Esophagus squamous epithelium (tissue), 5 donors: ENCODE data around the gene SACS. TPM values are rescaled to one million over a fixed set of nuclear protein-coding genes. Genes with fewer than 3 reads are reported as not detected.
A peak's percentile ranks its signal among the peaks of the same experiment; 100 is the strongest.

Experiments
- DNase-seq: peaks from one replicate; lab custom pipeline; 2025; lab: John Stamatoyannopoulos, UW
- H3K27ac ChIP-seq, 4 donors: fragments of 200-600 bp; sonication (generic); one replicate each; pipeline ENCODE4 v1.5.1; 2016 to 2019; ENCODE audit warnings: mild to moderate bottlenecking in 1 of 4
- H3K27me3 ChIP-seq, 4 donors: fragments of 200-600 bp; sonication (generic); 1 replicate in 3 of 4; 2 replicates in 1 of 4; pipeline versions ENCODE4 v1.5.1 to v1.6.0; 2017 to 2021; ENCODE audit warnings: antibody characterized with exemption in 1 of 4
- H3K36me3 ChIP-seq, 3 donors: fragments of 200-600 bp; sonication (generic); one replicate each; pipeline ENCODE4 v1.5.1; 2016 to 2019
- H3K4me1 ChIP-seq, 3 donors: fragments of 200-600 bp; sonication (generic); one replicate each; pipeline ENCODE4 v1.5.1; 2017 to 2019
- H3K4me3 ChIP-seq, 4 donors: fragments of 200-600 bp; sonication (generic); 1 replicate in 3 of 4; 2 replicates in 1 of 4; pipeline ENCODE4 v1.5.1; 2016 to 2019; ENCODE audit warnings: mild to moderate bottlenecking in 2 of 4, moderate library complexity in 1 of 4
- H3K9me3 ChIP-seq, 3 donors: fragments of 200-600 bp; sonication (generic); one replicate each; pipeline ENCODE4 v1.5.1; 2016 to 2019
- CTCF ChIP-seq, 6 experiments: fragments of 450-650 bp in 4 of 6; fragments of 200-600 bp in 2 of 6; sonication (generic) in 2 of 6; IDR thresholded peaks; one replicate each; pipeline ENCODE4 v1.5.1; 2016 to 2019; ENCODE audit warnings: antibody characterized with exemption in 6 of 6, mild to moderate bottlenecking in 4 of 6, moderate library complexity in 4 of 6
- POLR2A ChIP-seq, 4 donors: fragments of 450-650 bp; IDR thresholded peaks; one replicate each; pipeline ENCODE4 v1.6.1; 2017; ENCODE audit warnings: antibody characterized with exemption in 4 of 4, mild to moderate bottlenecking in 4 of 4, moderate library complexity in 3 of 4
- WGBS, 2 donors: methylation state at CpG; one replicate each; pipeline ENCODE4 v1.1.5; 2018; 5-methylcytosine and 5-hydroxymethylcytosine counted together
- intact Hi-C: fragments of 100-400 bp; cut with DNase I; formaldehyde crosslinking; loops from one replicate; pipeline ENCODE4 v1.15.0; 2022
- total RNA-seq, 4 donors: library from RNA; depleted of rRNA; stranded (reverse); fragments of >200 nt; gene quantifications; one replicate each; pipeline ENCODE4 v1.1.0, GENCODE V29; 2016
- donor health status: DM: yes; HTN: yes; CAD: no.

Gene SACS
- total RNA-seq, 4 donors from 2014 or later, result 3.0 to 14.5 (median 10.6) TPM

- Histone ChIP-seq H3K4me3 (peak overlapping the region in 1 of 4 donors; percentile 70), H3K9me3 (no peaks in the 10 kb centered on the region), H3K27ac (peak overlapping the region; percentile 45 to 83 (median 78)), H3K27me3 (no peaks in the 10 kb centered on the region), H3K4me1 (peaks cover 4 to 33% (median 6%) of the 10 kb centered on the region in 3 donors), H3K36me3 (no peaks in the 10 kb centered on the region)
- intact Hi-C loops, result loop anchor here (10.0 kb wide), 3 partner anchors 98 to 408 kb away; no protein-coding TSS in a partner anchor
- TF ChIP-seq POLR2A (IDR thresholded peaks at IDR 0.05) (no peak), CTCF (IDR thresholded peaks at IDR 0.05) (no peak)
- no peak for DNase-seq
- 61 to 62% methylated on average over 14 of the region's 14 CpGs for WGBS, 2 donors
Observed at GRCh38 chr13:23467048-23467931, 33.8 kb upstream of the SACS start.

DNA sequence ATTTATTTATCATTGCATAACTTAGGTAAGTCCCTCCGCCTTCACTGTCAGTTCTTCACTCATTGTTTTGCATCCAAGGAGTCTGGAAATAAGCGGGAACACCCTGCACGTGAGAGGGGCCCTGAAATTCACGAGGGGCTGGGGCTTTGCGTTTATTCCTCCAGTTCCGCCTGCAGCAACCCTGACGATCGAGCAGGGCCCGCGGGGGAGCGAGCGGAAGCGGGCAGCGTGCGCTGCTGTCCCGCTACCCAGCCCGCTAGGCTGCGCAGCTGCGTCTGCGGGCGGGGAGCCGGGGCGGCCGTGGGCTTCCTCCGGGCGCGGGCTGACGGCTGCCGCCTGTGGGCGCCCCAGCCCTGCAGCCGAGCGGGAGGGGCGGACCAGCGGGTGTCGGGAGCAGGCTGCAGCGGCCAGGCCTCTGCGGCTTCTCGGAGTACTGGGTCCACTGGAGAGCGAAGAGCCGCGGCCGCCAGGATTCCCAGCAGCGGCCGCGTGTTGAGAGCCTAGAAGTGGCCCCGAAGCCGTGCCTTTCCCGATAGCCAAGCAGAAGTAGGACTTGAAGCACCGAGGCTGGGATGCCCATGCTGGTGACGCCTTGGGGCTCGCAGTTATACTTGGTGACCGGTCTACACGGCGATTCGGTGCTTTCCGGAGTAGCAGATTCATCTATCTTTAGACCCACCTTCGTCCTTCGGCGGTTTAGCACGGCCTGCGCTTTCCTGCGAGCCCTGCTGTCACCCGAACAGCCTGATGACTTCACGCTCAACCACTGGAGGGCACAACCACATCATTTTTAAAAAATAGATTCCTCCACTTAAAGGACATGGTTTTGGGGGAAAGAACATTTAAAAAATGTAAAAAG is 32.9 kb upstream of the SACS start:
- no peaks in the 10 kb centered on the region for H3K36me3 ChIP-seq
- no peaks in the 10 kb centered on the region for H3K27me3 ChIP-seq
- WGBS, 2 donors, result 0 to 4% methylated on average over 16 to 18 of the region's 64 CpGs
- DNase-seq, result no peak
- peak overlapping the region; percentile 47 to 70 (median 50) for H3K4me3 ChIP-seq
- TF ChIP-seq POLR2A (IDR thresholded peaks at IDR 0.05) (no peak), CTCF (IDR thresholded peaks at IDR 0.05) (peak; percentile 9 to 72 (median 60))
- no peaks in the 10 kb centered on the region for H3K9me3 ChIP-seq
- H3K27ac ChIP-seq, result peak overlapping the region; percentile 77 to 89 (median 82)
- peaks cover 4 to 33% (median 6%) of the 10 kb centered on the region in 3 donors for H3K4me1 ChIP-seq
- intact Hi-C loops, result loop anchor here (10.0 kb wide), 3 partner anchors 98 to 408 kb away; no protein-coding TSS in a partner anchor

GRCh38 chr13:23463661-23464060 is 30.2 kb upstream of the SACS start:
- Histone ChIP-seq H3K9me3 (no peaks in the 10 kb centered on the region), H3K27me3 (no peaks in the 10 kb centered on the region), H3K4me1 (peaks cover 0 to 21% (median 6%) of the 10 kb centered on the region in 3 donors), H3K27ac (no peak overlapping the region), H3K36me3 (no peaks in the 10 kb centered on the region), H3K4me3 (no peak overlapping the region)
- TF ChIP-seq POLR2A (IDR thresholded peaks at IDR 0.05), result no peak
- no peak for TF ChIP-seq CTCF (IDR thresholded peaks at IDR 0.05)
- intact Hi-C loops, result loop anchor here (10.0 kb wide), 3 partner anchors 101 to 411 kb away; no protein-coding TSS in a partner anchor
- 89 to 90% methylated on average over 4 of the region's 4 CpGs for WGBS, 2 donors
- DNase-seq, result no peak

GRCh38 chr13:23462815-23463559 is 29.5 kb upstream of the SACS start:
- TF ChIP-seq CTCF (IDR thresholded peaks at IDR 0.05) (no peak), POLR2A (IDR thresholded peaks at IDR 0.05) (no peak)
- WGBS, 2 donors, result 37 to 53% methylated on average over 3 of the region's 3 CpGs
- intact Hi-C loops, result loop anchor here (10.0 kb wide), 3 partner anchors 102 to 412 kb away; no protein-coding TSS in a partner anchor
- no peak for DNase-seq
- H3K27ac ChIP-seq, result no peak overlapping the region
- H3K9me3 ChIP-seq, result no peaks in the 10 kb centered on the region
- peaks cover 0 to 21% (median 6%) of the 10 kb centered on the region in 3 donors for H3K4me1 ChIP-seq
- no peaks in the 10 kb centered on the region for H3K27me3 ChIP-seq
- no peak overlapping the region for H3K4me3 ChIP-seq
- H3K36me3 ChIP-seq, result no peaks in the 10 kb centered on the region
